HG02678 (cell line): ENCODE data around the gene ESYT2.

Source experiments
- ATAC-seq: cut with Tn5 transposase; IDR thresholded peaks from one replicate; pipeline ENCODE4 v1.9.1; 2021; ENCODE audit warnings: mild to moderate bottlenecking, moderate library complexity; ENCODE audit not compliant: unreplicated experiment

ESYT2 gene

DNA sequence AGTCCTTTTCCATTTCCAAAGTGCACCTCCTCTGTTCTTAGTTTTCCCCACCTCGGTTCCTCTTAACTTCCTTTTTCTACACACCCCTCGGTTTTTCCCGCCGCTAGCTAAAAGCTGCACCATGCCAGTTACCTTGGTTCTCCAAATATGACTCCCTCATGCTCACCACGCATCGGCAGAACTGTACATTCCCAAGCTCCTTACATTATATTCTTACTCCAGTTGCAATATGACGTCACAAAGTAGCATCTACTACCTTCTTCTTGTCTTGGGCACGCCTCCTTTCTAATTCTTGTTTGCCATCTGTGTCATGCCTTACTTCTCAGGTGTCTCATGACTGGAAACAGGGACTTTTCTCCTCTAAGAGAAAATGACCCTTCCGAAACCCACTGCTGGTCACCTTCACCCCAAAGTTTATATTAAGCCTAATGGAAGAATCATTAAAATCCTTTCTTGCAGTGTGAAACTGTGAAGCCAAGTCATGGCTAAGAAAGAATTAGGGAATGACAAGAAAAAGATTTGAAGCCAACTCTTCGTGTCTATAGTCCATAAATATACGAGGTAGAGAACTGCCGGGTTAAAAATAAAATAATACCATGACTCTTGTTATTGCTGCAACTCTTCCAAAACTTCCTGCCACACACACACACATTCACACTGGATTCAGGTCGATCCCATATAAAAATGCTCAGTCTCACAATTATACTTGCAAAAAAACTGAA lies 1.7 kb downstream of the ESYT2 start:
- ATAC-seq, result no peak

GRCh38 chr7:158825628-158826289 lies 3.5 kb downstream of the ESYT2 start:
- no peak for ATAC-seq

DNA sequence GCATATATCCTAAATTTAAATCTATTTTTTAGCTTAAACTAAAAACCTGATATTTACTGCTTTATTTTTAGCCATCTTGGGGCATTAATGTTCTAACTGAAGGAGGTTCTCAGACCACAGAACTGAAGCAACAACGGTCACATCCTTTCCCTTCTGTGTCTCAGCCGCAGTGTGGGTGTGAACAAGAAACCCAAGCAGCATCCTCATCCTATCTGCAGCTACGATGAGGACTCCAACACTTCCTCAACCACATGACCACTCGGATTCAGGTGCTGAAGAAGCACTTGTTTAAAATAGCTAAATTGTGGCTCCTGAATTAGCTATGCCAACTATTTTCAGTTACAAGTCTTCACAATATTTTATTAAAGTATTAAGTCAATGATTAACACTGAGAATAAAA lies 5.3 kb downstream of the ESYT2 start:
- ATAC-seq, result peak; percentile 67

DNA sequence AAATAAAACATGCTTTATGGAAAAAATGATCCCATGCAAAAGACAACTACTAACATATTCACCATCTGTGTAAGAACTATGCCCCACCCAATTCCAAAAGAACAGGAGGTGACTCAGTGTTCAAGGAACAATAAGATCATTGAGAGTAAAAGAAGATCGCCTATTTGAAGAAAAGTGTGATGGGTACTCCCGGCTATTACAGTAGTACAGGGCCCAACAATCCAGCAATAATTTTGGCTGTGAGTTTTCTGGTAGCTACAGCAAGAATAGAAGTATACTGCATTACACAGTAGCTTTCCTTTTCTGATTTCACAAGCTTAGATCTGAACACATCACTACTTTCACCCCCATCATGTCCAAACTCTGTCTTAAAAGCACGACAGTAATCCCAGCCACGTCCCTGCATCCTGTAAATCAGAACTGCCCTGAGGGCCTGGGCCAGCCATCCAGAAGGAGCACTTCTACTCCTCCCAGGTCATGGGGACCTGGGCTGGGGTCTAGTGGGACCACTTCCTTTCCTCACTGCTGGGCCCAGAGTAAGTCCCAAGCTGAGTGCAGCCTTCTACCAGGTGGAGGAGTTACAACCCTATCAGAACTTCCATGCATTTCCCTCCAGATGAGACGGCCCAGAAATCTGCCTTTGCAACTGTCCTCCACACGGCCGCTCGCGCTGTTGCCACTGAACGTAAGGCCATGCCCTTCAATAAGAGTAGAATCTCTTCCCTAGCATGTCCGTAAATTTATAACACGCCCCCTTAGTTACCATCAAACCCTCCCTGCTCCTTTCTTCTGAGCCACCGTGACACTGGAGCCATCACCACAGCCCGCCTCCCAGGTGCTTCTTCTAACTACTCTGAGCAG lies 7.9 kb downstream of the ESYT2 start:
- ATAC-seq, result no peak

DNA sequence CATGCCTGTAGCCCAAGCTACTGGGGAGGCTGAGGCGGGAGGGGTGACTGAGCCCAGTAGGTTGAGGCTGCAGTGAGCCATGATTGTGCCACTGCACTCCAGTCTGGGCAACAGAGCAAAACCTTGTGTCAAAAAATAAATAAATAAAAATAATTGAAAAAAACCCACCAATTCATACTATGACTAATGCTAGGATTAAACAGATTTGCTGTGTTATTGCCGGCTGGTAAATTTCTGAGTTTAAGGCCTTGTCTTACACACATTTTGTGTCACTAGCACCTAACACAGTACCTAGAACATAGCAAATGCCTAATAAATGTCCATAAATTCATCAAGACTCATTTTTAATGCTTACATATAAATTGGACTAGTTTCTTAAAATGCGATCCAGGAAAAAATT lies 8.7 kb downstream of the ESYT2 start:
- ATAC-seq, result no peak

DNA sequence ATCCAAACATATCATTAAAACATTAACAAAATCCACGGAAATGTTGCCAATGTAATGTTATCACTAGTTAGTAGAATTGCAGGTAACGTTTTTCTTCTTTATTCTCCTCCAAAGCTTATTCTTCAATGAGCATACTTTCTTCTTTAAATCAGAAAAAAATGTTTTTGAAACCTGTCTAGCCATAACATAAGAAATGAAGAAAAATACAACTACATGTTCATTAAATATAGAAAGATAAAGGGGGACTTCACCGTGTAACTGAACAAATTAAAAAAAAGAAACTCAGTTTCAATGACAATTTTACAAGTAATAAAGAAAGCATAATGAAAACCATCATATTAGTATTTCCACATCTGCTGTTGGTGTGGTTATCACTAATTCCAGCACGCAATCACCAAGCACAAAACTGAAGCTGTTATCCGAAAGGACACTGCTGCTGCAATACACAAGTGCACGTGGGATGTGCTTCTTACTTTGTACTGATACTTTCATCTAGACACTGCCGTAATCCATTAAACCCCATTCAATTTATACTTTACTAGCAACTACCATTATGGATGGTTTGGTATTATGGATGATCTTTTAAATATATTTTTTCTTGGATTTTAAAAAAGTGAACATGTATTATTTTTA lies 9.6 kb downstream of the ESYT2 start:
- no peak for ATAC-seq

DNA sequence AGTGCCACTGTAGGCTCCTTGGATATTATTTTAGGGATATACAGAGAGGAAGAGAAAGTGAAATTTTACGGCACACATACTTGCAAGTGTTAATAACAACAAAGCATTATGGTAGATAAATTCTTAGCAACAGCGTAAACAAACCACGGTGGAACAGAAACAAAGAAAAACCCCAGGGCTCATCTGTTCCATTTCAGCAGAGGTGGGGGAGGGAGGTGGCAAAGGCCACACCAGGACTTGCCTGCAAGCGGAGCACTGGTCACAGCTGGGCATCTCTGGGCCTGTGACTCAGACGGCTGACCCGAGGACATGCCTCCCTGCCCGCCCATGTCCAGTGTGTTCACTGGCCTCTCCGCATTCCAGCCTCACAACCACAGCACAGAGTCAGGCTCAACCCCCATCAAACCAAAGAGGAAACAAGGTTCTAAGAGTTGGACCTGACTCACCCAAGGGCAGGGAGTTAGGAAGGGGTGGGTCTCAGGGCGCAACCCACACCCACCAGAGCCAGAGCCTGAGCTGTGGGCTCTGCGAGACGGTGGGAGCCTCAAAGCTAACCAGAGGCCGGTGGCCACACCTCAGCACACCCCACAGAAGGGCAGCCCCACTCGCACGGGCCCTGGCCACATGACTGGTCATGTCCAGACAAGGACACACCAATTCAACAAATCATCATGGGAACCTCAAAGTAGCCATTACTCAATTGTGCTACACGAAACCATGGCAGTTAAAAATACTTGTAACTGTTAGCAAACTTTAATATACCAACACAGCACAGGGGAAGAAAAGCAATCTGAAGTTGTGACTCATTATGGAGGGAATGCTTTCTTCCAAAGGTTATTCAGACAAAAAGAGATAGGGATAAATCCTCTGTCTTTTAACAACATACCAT lies 10.7 kb downstream of the ESYT2 start:
- peak; percentile 79 for ATAC-seq

- no peak for ATAC-seq
Measured at GRCh38 chr7:158816995-158817394, 12.3 kb downstream of the ESYT2 start.

- no peak for ATAC-seq
Measured at GRCh38 chr7:158816271-158816670, 13.0 kb downstream of the ESYT2 start.

- ATAC-seq, result no peak
Measured at GRCh38 chr7:158815800-158816128, 13.5 kb downstream of the ESYT2 start.

DNA sequence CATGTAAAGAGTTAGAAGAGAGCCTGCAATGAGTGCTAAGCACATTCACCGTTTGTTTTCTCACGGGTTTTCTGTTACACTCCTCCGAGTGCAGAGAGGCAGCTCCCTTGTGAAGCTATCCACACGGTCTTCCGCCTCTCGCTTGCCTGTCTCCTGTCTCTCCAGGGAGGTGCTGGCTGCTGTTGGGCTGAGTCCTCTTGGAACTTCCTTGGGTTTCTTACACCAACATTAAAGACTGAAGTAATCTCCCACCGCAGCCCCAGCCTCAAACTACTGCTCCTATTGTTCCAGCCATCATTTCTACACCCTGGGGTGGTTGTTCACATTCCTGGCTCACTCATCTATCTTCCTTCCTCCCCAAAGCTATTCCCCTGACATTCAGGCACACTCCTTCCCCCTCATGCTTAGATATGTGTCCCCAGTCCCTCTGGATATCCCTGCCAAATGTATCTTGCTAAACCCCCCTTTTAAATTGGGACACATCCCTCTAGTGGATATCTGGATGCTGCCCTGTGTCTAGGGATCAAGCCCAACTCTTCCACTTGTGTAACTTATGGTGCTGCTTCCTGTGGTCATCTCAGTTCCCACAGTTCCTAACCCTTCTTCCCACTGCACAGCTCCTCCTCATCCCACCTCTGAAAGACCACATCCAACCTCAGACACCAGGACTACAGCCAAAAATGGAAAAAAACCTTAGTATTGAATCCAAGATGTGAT lies 14.1 kb downstream of the ESYT2 start:
- ATAC-seq, result no peak

DNA sequence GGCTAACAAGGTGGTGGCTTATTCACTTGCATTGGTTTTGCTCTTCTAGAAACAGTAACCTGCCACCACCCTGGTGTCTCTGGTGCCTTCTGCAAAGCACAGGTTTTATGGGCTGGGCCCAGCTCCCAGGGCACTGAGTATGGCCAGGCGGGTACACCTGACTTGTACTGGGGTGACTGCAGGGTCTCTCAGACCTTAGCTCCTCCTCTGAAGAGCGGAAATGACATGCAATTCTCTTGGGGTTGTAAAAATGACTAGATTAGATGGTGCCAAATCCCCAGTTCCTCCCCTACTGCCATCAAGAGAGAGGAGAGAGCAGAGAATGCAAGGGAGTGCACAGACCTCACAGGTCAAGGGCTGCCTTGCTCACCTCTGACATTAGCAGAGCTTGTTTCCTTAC lies 14.7 kb downstream of the ESYT2 start:
- ATAC-seq, result peak; percentile 45

GRCh38 chr7:158812684-158813083 lies 16.6 kb downstream of the ESYT2 start:
- ATAC-seq, result no peak

GRCh38 chr7:158811894-158812293 lies 17.4 kb downstream of the ESYT2 start:
- ATAC-seq, result no peak

DNA sequence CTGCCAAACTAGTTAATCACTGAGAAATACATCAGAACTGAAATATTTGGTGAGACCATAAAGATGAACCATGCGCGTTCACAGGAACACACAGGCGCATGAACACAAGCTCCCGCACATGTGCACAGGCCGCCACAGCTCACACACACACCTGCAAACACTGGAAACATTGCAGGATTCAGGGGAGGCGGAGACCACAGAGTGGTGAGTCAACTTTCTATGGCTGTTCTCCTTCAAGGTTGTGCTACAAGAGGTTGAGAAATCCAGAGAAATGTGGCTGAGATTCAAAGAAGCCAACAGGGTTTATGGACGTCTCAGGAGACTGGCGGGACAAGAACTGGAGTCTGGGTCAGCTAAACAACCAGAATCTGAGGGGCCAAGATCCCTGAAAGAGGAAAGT lies 17.8 kb downstream of the ESYT2 start:
- no peak for ATAC-seq

GRCh38 chr7:158810846-158811245 lies 18.5 kb downstream of the ESYT2 start:
- no peak for ATAC-seq

DNA sequence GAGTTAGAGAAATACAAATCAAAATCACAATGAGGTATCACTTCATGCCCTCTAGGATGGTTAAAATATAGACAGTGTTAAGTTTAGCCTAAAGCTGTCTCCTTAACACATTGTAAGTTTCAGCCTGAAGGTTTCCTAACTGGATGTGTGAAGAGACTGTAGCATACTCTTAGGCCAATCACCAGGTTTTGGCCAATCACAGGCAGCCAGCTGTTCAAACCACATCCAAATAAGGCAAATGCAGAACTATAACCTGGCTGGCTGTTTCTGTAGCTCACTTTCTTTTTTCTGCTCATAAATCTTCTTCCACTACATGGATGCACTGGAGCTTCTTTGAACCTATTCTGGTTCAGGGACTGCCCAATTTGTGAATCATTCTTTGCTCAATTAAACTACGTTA lies 19.7 kb downstream of the ESYT2 start:
- peak; percentile 95 for ATAC-seq

DNA sequence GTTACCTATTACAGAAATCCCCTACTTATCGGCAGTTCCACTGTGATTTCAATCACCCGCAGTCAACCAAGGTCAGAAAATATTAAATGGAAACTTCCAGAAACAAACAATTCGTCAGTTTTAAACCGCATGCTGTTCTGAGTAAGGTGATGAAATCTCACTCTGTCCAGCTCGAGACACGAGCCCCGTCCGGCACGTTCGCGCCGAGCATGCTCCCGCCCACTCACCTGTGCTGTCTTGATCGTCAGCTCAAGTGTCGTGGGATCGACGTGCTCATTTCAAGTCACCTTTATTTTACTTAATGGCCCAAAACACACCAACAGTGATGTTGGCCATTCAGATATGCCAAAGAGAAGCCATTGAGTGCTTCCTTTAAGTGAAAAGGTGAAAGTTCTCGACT lies 21.2 kb downstream of the ESYT2 start:
- no peak for ATAC-seq

DNA sequence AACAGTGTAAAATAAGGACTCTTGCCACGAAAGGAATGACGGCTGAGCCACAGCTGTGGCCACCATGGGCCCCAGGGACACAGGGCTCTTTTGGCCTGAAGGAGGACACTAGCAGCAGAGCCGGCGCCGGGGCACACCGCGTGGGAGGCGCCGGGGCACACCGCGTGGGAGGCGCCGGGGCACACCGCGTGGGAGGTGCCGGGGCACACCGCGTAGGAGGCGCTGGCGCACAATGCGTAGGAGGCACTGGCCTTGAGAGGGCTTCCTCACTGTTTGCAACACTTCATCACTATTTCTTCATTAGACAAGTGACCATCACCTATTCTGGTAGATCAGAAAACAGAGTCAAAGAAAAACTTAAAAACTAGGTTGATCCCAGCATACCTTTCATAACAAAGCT lies 23.4 kb downstream of the ESYT2 start:
- no peak for ATAC-seq

DNA sequence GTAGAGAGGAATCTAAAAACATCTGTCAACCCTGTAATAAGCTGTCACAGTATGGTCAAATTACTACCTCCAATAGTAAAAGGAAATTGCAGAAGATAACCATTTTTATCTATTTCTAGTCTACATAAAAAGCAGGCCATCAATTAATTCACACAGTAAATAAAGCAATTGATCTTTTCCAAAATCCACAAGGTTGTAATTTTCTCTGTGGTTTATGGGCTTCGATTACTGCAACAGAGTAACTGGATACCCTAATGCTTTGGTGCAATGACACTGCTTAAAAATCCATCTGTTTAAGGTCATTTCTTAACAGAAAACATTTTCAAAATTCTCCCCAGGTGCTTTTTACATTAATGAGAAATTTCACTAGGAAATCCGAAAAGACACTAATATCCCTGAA lies 23.9 kb downstream of the ESYT2 start:
- no peak for ATAC-seq
